HepG2 (cell line): ENCODE results near the gene AMIGO1.

Experiments
- ARID2 ChIP-seq: sonication (generic); formaldehyde crosslinking; IDR thresholded peaks from 2 replicates; pipeline ENCODE4 v1.8.1; 2022; ENCODE audit warnings: mild to moderate bottlenecking, missing genetic modification reagents, borderline replicate concordance
- GABPA ChIP-seq, 2 experiments: IDR thresholded peaks; 2 replicates each; pipeline ENCODE4 v1.6.1; 2011 to 2016; ENCODE audit warnings: low read depth in 2 of 2, low read length in 1 of 2, missing biosample characterization in 1 of 2, missing genetic modification characterization in 1 of 2
- POLR2A ChIP-seq, 2 experiments: IDR thresholded peaks; 2 replicates each; pipeline ENCODE4 v1.6.1; 2011; ENCODE audit warnings: low read depth in 2 of 2, low read length in 2 of 2, mild to moderate bottlenecking in 1 of 2, moderate library complexity in 1 of 2; ENCODE audit not compliant: insufficient read depth in 1 of 2
- U2AF1 ChIP-seq: fragments of 200-400 bp; formaldehyde crosslinking; optimal IDR thresholded peaks from 2 replicates; pipeline ENCODE3; 2017; ENCODE audit warnings: mild to moderate bottlenecking, low read depth, low read length
- YEATS4 ChIP-seq: sonication (generic); formaldehyde crosslinking; IDR thresholded peaks from 2 replicates; pipeline ENCODE4 v1.4.0; 2020; ENCODE audit warnings: missing genetic modification reagents, borderline replicate concordance
- TF ChIP-seq, protein P1 (sequence below): sonication (generic); formaldehyde crosslinking; IDR thresholded peaks from 2 replicates; pipeline ENCODE4 v1.4.0; 2020; ENCODE audit warnings: missing genetic modification reagents, mild to moderate bottlenecking, borderline replicate concordance

DNA sequence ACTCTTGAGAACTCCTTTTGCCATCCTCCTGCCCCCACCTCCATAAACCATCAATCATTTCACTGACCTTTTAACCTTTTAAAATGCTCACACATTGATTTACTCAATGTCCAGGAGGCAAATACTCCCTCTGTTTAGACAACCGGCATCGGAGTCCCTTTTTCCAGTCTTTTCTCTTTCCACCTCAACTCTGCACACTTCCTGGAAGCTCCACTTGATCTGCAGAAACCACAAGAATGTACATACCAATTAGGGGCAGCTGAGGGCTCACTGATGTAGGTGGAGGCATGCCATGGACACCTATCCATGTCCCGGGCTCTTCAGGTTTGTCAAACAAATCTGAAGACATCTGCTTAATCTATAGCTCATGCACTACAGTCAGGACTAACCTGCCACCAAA is 5.3 kb upstream of the AMIGO1 start:
- TF ChIP-seq YEATS4 (CRISPR knock-in tag) (no peak), GABPA (IDR thresholded peaks at IDR 0.05; ENCODE audit: low read depth, low read length) (no peak), GABPA (CRISPR knock-in tag; IDR thresholded peaks at IDR 0.05; ENCODE audit: low read depth) (no peak), U2AF1 (no peak), ARID2 (no peak), POLR2A (IDR thresholded peaks at IDR 0.05; ENCODE audit: insufficient read depth in 1 of 2, low read depth in 2 of 2, low read length in 2 of 2) (no peak)
- TF ChIP-seq, protein P1, sequence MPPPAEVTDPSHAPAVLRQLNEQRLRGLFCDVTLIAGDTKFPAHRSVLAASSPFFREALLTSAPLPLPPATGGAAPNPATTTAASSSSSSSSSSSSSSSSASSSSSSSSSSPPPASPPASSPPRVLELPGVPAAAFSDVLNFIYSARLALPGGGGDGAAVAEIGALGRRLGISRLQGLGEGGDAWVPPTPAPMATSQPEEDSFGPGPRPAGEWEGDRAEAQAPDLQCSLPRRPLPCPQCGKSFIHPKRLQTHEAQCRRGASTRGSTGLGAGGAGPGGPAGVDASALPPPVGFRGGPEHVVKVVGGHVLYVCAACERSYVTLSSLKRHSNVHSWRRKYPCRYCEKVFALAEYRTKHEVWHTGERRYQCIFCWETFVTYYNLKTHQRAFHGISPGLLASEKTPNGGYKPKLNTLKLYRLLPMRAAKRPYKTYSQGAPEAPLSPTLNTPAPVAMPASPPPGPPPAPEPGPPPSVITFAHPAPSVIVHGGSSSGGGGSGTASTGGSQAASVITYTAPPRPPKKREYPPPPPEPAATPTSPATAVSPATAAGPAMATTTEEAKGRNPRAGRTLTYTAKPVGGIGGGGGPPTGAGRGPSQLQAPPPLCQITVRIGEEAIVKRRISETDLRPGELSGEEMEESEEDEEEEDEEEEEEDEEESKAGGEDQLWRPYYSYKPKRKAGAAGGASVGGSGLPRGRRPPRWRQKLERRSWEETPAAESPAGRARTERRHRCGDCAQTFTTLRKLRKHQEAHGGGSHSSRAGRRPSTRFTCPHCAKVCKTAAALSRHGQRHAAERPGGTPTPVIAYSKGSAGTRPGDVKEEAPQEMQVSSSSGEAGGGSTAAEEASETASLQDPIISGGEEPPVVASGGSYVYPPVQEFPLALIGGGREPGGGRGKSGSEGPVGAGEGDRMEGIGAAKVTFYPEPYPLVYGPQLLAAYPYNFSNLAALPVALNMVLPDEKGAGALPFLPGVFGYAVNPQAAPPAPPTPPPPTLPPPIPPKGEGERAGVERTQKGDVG (CRISPR knock-in tag), result no peak
